HG02870 (cell line): Measurements from ENCODE around the gene GOT1.

ENCODE experiments used
- ATAC-seq: cut with Tn5 transposase; IDR thresholded peaks from one replicate; pipeline ENCODE4 v1.9.1; 2021; ENCODE audit warnings: mild to moderate bottlenecking, moderate library complexity; ENCODE audit not compliant: unreplicated experiment

GOT1 gene

DNA sequence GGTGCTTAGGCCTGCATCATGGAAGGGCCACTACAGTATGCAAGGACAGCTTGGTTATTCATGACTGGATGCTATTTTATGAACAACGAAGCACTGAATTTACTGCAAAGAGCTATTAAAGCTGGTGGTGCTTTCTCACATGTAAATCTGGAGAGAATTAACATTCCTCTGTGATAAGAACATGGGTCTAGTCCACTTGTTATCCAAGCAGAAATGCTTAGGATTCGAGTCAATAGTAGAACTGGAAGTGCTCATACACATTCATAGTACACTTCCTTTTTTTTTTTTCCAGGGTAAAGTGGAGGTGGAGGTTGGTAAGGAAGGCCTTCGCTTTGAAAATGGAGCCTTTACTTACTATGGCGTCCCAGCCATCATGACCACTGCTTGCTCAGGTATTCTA lies 66.3 kb downstream of the GOT1 start:
- no peak for ATAC-seq

DNA sequence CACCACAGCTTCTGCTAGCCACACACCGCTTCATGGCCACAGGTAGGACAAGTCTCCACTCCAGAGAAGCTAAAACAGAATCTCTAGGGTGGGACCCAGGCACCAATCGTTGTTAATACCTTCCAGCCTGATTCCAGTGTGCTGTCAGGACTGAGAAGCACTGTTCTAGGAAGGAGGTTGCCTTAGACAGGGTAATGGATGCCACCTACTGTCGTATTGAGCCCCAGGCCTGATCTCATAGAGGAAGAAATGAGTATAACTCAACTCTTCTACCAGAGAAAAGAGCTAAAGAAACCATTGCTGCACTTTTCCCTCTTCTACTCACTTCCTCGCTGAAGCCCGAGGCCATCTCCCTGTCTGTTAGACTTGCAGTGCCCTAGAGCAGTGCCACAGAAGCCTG lies 69.5 kb downstream of the GOT1 start:
- no peak for ATAC-seq

DNA sequence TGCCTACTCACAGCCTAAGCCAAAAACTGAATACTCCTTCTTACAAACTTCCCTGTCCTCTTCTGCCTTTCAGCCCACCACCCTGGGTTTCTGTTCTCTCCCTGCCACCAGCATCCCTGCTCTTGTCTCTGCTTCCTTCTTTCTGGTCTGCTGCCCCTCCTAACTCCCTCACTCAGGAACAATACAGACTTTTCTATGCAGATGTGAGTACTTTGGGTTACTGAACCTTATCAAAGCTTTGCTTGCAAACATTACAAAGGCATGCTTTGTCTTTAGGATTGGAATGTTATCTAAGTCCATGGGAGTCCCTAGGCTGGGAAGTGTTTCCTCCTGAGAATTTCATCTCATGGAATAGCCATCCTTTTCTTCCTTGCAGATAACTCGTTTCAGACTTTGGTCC lies 72.3 kb downstream of the GOT1 start:
- no peak for ATAC-seq

DNA sequence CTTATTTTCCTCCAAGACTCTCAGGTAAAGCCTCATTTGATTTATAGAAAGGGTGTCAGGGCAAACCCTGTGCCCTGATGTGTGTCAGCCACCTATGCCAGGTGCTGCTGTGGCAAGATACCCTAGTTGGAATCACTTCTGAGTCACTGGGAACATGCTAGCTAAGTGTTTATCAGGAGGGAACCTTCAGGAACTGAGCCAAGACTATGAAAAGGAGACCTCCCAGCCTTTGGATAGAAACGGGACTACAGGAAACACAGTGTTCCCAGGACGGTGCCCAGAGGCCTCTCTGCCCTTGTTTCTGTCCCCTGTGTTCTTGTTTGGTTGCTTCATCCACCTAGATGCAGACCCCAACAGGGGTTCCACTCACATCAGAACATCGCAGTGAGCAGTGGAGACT lies 72.7 kb downstream of the GOT1 start:
- no peak for ATAC-seq

DNA sequence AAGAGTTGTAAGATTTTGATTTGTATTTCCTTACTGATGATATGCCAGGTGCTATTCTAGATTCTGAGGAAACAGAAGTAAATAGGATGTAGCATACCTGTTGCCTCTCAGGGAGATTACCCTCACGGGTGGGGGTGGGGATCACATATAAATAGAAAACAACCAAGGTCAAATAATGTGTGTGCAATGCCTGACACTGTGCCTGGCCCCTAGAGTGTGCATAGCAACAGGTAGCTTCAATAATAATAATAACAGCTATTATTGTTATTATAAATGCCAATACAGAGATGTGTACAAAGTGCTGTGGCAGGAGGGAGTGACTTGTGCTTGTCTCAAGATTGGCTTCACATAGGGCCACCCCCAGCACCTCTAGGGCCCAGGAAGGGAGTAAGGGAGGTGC lies 77.2 kb downstream of the GOT1 start:
- ATAC-seq = no peak

DNA sequence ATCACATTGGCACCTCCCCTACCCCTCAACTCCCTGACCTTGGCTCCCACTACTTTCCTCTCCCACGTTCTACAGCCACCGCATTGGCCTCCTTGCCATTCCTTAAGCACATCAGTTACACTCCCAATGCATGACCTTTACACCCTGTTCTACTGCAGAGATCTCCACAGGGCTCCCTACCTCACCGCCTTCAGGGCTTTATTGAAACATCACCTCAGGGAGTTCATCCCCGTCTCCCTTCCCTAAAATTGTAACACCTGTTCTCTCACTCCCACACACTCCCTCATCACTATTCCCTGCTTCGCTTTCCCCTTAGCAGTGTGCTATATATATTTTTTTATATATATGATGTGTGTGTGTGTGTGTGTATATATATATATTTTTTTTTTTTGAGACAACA lies 82.8 kb downstream of the GOT1 start:
- no peak for ATAC-seq
